SU-DHL-6 (cell line): Measurements from ENCODE around the gene TFB1M.

Experiments used
- H2AFZ ChIP-seq: fragments of 200-600 bp; sonication (generic); 2 replicates; pipeline ENCODE4 v1.6.1; 2014; ENCODE audit warnings: low read depth, mild to moderate bottlenecking, moderate library complexity, mixed read lengths, antibody characterized with exemption, low read length; ENCODE audit not compliant: severe bottlenecking
- H3F3A ChIP-seq: fragments of 200-600 bp; shearing (Covaris generic); 2 replicates; pipeline ENCODE4 v1.6.0; 2016; ENCODE audit warnings: antibody characterized with exemption, mild to moderate bottlenecking; ENCODE audit not compliant: insufficient read depth
- H3K27ac ChIP-seq: fragments of 200-600 bp; sonication (generic); 2 replicates; pipeline ENCODE4 v1.5.1; 2016; ENCODE audit warnings: low read depth, mild to moderate bottlenecking, low read length, moderate library complexity, mixed read lengths
- H3K27me3 ChIP-seq: fragments of 200-600 bp; sonication (generic), shearing (Covaris generic); 2 replicates; pipeline ENCODE4 v1.6.0; 2014; ENCODE audit warnings: mild to moderate bottlenecking, low read length
- H3K36me3 ChIP-seq: fragments of 200-600 bp; sonication (generic); 2 replicates; pipeline ENCODE4 v1.6.1; 2014; ENCODE audit warnings: mild to moderate bottlenecking, low read length, mixed read lengths
- H3K4me2 ChIP-seq: fragments of 300-600, 200-600 bp; shearing (Covaris generic), sonication (generic); 2 replicates; pipeline ENCODE4 v1.6.0; 2014; ENCODE audit warnings: low read length, low read depth, mild to moderate bottlenecking; ENCODE audit not compliant: poor library complexity, severe bottlenecking
- H3K4me3 ChIP-seq: fragments of 200-600 bp; sonication (generic); 2 replicates; pipeline ENCODE4 v1.5.1; 2014; ENCODE audit warnings: antibody characterized with exemption, low read length, mild to moderate bottlenecking, mixed read lengths; ENCODE audit not compliant: insufficient read depth, poor library complexity, severe bottlenecking
- H3K79me2 ChIP-seq: fragments of 200-600 bp; sonication (generic); 2 replicates; pipeline ENCODE4 v1.6.1; 2014; ENCODE audit warnings: mild to moderate bottlenecking, low read length, moderate library complexity; ENCODE audit not compliant: insufficient read depth
- H3K9ac ChIP-seq: fragments of 200-600 bp; sonication (generic); 2 replicates; pipeline ENCODE4 v1.7.0; 2014; ENCODE audit warnings: mild to moderate bottlenecking, low read length
- H3K9me2 ChIP-seq: fragments of 200-600 bp; sonication (generic); replicated peaks from 2 replicates; pipeline ENCODE4 v1.6.1; 2014; ENCODE audit warnings: low read length; ENCODE audit not compliant: insufficient read depth
- H3K9me3 ChIP-seq: fragments of 200-600 bp; sonication (generic); 2 replicates; pipeline ENCODE4 v1.6.1; 2014; ENCODE audit warnings: low read length, mixed read lengths; ENCODE audit not compliant: insufficient read depth
- H4K20me1 ChIP-seq: fragments of 200-600 bp; sonication (generic); 2 replicates; pipeline ENCODE4 v1.6.1; 2014; ENCODE audit warnings: low read depth, mild to moderate bottlenecking, antibody characterized with exemption, low read length, moderate library complexity, mixed read lengths
- CTCF ChIP-seq: fragments of 200-600 bp; sonication (generic); IDR thresholded peaks from one replicate; pipeline ENCODE4 v1.5.1; 2017; ENCODE audit warnings: antibody characterized with exemption, mild to moderate bottlenecking, low read length, moderate library complexity; ENCODE audit not compliant: insufficient read depth, poor library complexity, severe bottlenecking
- EZH2phosphoT487 ChIP-seq: fragments of 200-600 bp; sonication (generic), shearing (Covaris generic); conservative IDR thresholded peaks from 2 replicates; pipeline ENCODE4 v1.6.1; 2018; ENCODE audit warnings: mild to moderate bottlenecking, antibody characterized with exemption, low read length, moderate library complexity, mixed read lengths

The TFB1M gene

DNA sequence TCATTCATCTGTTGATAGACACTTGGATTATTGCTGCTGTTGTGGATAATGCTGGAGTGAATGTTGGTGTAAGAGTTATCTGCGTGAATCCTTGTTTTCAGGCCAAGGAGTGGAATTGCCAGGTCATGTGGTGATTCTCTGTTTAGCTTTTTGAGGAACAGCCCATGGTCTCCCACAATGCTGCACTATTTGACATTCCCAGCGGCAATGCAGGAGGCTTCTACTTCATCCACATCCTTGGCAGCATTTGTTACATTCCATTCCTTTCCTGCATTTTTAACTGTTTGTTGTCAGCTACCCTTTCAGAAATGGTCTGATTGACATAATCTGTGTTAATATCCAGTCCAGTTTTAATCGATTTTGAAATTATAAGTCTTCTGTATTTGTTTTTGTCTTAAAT lies 102.2 kb downstream of the TFB1M start:
- no peaks in the 10 kb centered on the region for H3K9me2 ChIP-seq
- TF ChIP-seq CTCF (no peak), EZH2phosphoT487 (no peak)

GRCh38 chr6:155207223-155207622 lies 107.1 kb downstream of the TFB1M start:
- Histone ChIP-seq H3K79me2 (peaks cover 62% of the 10 kb centered on the region), H3K27ac (no peak overlapping the region), H3K9ac (no peak overlapping the region), H3K9me2 (no peaks in the 10 kb centered on the region), H2AFZ (no peak overlapping the region), H3K4me2 (no peak overlapping the region), H3K36me3 (peaks cover 22% of the 10 kb centered on the region), H3K9me3 (no peaks in the 10 kb centered on the region), H3K27me3 (no peaks in the 10 kb centered on the region), H3F3A (no peaks in the 10 kb centered on the region), H4K20me1 (no peaks in the 10 kb centered on the region), H3K4me3 (no peak overlapping the region)
- no peak for TF ChIP-seq CTCF
- no peak for TF ChIP-seq EZH2phosphoT487

More for the DNA sequence above, 102.2 kb downstream of the TFB1M start:
- peaks cover 2% of the 10 kb centered on the region; the same call in 1 of the 2 replicates for H3F3A ChIP-seq
- no peak overlapping the region for H3K27ac ChIP-seq
- no peak overlapping the region for H3K4me2 ChIP-seq
- H3K27me3 ChIP-seq: no peaks in the 10 kb centered on the region
- no peak overlapping the region for H3K9ac ChIP-seq
- peaks cover 20% of the 10 kb centered on the region for H3K36me3 ChIP-seq
- H3K4me3 ChIP-seq: no peak overlapping the region
- H3K9me3 ChIP-seq: no peaks in the 10 kb centered on the region
- peaks cover 31% of the 10 kb centered on the region for H3K79me2 ChIP-seq
- no peak overlapping the region for H2AFZ ChIP-seq
- H4K20me1 ChIP-seq: no peaks in the 10 kb centered on the region
